Duodenal mucosa (tissue), 2 donors: ENCODE measurements around the gene KIF25.

Source experiments
- H3K27ac ChIP-seq: one replicate; pipeline ENCODE4 v1.7.0; 2013; ENCODE audit warnings: low read depth, low read length
- H3K27me3 ChIP-seq, 2 donors: one replicate each; pipeline ENCODE4 v1.7.0; 2013; ENCODE audit warnings: low read length in 2 of 2, control low read depth in 1 of 2; ENCODE audit not compliant: insufficient read depth in 2 of 2, control insufficient read depth in 1 of 2
- H3K36me3 ChIP-seq, 2 donors: one replicate each; pipeline ENCODE4 v1.7.0; 2013; ENCODE audit warnings: low read length in 2 of 2, control low read depth in 1 of 2; ENCODE audit not compliant: insufficient read depth in 2 of 2, control insufficient read depth in 1 of 2
- H3K4me1 ChIP-seq, 2 donors: one replicate each; pipeline ENCODE4 v1.7.0; 2013; ENCODE audit warnings: low read length in 2 of 2, control low read depth in 1 of 2; ENCODE audit not compliant: insufficient read depth in 2 of 2, control insufficient read depth in 1 of 2
- H3K4me3 ChIP-seq, 2 donors: one replicate each; pipeline ENCODE4 v1.7.0; 2013; ENCODE audit warnings: low read length in 2 of 2, low read depth in 1 of 2
- H3K9ac ChIP-seq, 2 donors: one replicate each; pipeline ENCODE4 v1.7.0; 2013; ENCODE audit warnings: low read length in 2 of 2, low read depth in 1 of 2
- H3K9me3 ChIP-seq, 2 donors: one replicate each; pipeline ENCODE4 v1.7.0; 2013; ENCODE audit warnings: low read length in 2 of 2, control low read depth in 1 of 2; ENCODE audit not compliant: control insufficient read depth in 1 of 2

KIF25 gene

DNA sequence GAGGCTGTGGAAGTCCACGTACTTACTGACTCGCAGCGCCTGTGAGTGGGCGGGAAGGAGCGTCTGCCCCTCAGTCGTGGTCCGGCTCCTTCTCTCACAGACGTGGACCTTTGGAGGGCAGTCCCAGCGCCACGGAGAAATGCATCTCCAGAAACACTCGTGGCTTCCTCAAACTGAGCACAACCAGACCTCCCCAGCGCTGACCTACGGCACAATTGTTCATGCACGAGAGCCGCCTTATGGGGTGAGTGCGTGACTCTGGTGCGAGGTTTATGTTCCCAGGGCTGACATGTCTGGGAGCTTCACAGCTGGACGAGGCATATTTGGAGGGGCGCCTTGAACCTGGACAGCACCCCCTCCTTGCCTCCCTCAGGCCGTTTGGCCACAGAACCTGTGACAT is 51.8 kb downstream of the KIF25 start:
- Histone ChIP-seq H3K36me3 (no peaks in the 10 kb centered on the region), H3K9me3 (no peaks in the 10 kb centered on the region), H3K27me3 (no peaks in the 10 kb centered on the region), H3K4me1 (no peaks in the 10 kb centered on the region), H3K4me3 (no peak overlapping the region), H3K9ac (no peak overlapping the region), H3K27ac (no peak overlapping the region)

DNA sequence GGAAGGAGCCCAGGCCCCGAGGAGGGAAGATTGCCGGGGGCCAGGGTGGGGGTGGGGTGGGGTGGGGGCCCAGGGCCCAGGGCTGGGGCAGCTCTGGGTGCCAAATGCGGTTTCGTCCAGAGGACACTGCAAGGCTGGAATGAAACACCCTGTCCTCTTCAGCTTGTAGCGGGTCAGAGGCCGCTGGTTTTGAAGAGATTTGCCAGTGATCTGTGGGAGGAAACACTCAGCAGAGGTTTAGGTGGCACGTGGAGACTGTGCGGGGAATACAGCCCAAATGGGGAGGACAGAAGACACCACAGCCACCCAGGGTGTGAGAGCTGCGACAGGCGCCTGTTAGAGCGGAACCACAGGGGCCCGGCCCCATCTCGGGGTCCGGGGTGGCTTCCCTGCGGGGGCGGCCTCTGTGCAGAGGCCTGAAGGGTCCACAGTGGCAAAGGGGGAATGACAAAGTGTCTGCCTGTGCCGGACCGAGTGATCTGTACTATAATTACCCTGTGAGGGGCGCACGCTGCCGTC is 52.3 kb downstream of the KIF25 start:
- Histone ChIP-seq H3K27ac (no peak overlapping the region), H3K27me3 (no peaks in the 10 kb centered on the region), H3K4me3 (no peak overlapping the region), H3K4me1 (no peaks in the 10 kb centered on the region), H3K9me3 (no peaks in the 10 kb centered on the region), H3K9ac (no peak overlapping the region), H3K36me3 (no peaks in the 10 kb centered on the region)

DNA sequence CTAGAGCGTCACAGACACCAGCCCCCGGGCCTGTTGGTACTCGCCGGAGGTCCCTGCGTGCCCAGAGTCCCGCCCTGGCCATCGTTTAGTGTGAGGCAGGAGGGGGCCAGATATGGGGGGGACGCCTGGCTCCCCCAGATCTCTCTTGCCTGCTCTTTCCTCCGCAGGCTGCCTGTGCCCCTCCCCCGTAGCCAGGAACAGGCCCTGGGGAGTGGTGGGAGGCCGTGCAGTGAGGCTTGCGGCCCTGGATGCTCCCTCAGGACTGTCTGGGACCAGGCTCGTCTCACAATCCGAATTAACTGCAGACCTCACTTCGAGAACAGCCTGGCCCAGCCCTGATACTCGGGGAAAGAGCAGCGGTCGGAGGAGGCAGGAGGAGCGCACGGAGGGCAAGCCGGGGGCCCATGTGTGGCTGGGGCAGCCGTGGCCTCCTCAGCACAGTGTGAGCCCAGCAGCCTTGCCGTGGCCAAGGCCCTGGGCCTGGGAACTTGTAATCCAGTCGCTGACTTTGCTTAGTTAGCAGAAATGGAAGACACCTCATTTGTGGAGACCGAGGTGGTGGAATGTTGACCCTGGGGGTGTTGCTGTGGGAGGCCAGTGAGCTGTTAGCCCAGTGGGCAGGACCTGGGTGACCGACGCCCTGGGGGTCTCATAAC is 52.9 kb downstream of the KIF25 start:
- no peaks in the 10 kb centered on the region for H3K9me3 ChIP-seq
- H3K27ac ChIP-seq: no peak overlapping the region
- no peaks in the 10 kb centered on the region for H3K36me3 ChIP-seq
- H3K9ac ChIP-seq: no peak overlapping the region
- H3K4me1 ChIP-seq: no peaks in the 10 kb centered on the region
- no peaks in the 10 kb centered on the region for H3K27me3 ChIP-seq
- no peak overlapping the region for H3K4me3 ChIP-seq

DNA sequence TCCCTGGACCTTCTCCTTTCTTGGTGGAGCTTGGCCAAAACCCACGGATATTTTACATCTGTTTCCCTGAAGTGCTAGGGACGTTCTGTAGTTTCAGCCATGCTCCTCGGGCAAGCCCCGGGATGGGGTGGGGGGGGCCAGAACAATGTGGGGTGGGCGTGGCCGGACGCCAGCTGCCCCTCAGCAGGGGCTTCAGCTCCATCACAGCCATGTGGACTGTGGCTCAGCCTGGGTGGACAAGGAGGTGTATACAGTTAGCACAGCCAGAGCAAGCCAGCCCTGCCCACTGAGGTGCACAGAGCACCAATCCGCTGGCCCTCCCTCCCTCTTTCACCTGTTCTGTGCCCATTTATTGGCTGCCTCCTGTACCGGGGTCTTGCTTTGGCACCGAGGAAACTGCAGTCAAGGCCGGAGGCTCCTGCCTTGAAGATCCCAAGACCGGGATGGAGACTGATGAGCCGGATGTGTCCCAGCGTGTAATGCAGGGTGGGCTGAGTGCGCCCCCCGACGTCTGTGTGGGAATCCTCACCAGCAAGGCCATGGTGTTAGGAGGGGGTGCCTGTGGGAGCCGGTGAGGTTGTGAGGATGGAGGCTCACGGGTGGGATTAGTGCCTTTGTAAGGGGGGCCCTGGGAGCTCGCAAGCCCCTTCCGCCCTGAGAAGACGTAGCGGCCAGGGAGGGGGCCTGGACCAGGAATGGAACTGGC is 53.6 kb downstream of the KIF25 start:
- Histone ChIP-seq H3K27me3 (no peaks in the 10 kb centered on the region), H3K36me3 (no peaks in the 10 kb centered on the region), H3K4me3 (no peak overlapping the region), H3K9me3 (no peaks in the 10 kb centered on the region), H3K9ac (no peak overlapping the region), H3K4me1 (no peaks in the 10 kb centered on the region), H3K27ac (no peak overlapping the region)

DNA sequence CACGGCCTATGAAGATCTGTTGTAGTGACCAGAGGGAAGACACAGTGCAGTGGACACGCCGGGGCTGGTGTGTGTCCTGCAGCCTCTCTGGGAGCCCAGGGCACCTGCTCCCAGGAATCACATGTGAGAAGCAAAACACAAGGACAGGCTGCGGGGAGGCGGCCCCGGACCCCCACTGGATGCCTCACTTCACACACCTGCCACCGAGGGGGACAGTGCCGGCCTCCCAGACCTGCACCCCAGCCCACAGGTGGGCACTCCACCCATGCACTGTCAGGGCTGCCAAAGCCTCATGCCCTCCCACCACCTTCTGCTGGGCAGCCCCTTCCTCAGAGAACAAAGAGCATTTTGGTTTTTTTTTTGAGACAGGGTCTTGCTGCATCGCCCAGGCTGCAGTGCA is 54.2 kb downstream of the KIF25 start:
- H3K36me3 ChIP-seq: no peaks in the 10 kb centered on the region

DNA sequence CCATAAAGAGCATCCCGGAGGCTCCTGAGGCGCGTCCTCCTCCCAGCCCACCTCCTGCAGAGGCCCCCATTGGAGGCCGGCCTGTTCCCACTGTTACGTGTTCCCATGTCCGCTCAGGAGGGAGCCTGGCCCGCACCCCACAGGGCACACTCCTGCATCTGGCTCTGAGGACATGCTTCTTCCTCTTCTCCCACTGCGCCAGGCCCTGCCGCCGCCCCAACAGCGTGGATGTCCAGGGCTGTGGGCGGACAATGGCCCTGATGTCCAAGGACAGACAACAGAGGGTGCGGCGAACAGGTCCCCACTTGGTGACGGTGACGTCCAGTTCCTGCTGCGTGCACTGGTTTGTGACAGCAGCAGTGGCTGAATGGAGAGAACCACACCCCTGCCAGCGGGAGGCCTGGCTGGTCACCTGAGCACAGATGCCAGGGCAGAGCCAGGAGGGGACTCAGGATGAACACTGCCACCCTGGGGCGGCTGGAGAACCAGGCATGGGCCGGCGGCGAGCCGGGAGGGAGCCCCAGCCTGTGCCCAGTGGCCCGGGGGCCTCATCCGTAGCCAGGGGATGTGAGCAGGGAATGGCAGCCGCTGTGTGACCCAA is 54.9 kb downstream of the KIF25 start:
- Histone ChIP-seq H3K9me3 (no peaks in the 10 kb centered on the region), H3K4me1 (no peaks in the 10 kb centered on the region), H3K4me3 (no peak overlapping the region), H3K27ac (no peak overlapping the region), H3K27me3 (no peaks in the 10 kb centered on the region), H3K36me3 (no peaks in the 10 kb centered on the region), H3K9ac (no peak overlapping the region)

More for the DNA sequence above, 54.2 kb downstream of the KIF25 start:
- H3K27me3 ChIP-seq: no peaks in the 10 kb centered on the region
- no peak overlapping the region for H3K4me3 ChIP-seq
- no peaks in the 10 kb centered on the region for H3K4me1 ChIP-seq
- H3K9me3 ChIP-seq: no peaks in the 10 kb centered on the region
- H3K9ac ChIP-seq: no peak overlapping the region
- no peak overlapping the region for H3K27ac ChIP-seq

DNA sequence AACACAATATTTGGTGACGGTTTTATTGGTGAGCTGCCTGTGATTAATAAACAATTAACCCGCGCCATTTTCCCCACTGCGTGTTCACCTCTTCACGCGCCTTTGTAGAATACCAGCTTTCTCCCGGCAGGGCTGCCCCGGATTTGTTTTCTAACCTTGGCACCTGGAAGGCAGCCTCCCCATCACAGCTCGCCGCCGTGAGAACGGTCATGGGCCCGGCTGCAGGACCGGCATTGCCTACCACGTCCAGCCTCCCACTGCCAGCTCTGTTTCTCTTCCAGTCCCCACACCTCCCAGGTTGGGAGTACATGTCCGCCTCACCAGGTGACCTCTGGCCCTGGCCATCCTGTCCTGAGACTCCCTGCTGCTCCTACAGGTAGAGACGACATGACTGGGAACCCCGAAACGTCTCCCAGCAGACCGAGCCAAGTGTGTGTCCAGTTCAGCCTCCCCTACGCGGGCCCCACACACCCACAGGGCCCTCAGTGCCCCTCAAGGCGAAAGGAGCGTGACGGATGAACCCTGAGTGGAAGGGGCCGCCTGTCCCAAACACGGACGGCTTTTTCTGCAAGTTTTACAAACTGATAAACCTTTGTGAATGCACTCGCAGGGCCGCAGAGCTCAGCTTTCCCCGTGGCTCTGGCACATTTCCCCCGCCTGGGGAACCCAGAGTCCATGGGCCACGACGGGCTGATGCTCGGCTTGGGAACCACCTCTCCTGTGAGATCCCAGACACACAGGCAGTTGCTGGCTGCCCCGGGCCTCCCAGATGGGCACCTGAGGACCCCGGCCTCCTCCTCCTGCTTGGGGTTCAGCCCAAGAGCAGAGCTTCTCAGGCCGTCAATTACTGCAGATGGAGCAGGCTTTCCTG is 55.9 kb downstream of the KIF25 start:
- H3K27me3 ChIP-seq: no peaks in the 10 kb centered on the region
- no peaks in the 10 kb centered on the region for H3K36me3 ChIP-seq
- no peak overlapping the region for H3K4me3 ChIP-seq
- no peaks in the 10 kb centered on the region for H3K9me3 ChIP-seq
- H3K4me1 ChIP-seq: no peaks in the 10 kb centered on the region
- no peak overlapping the region for H3K9ac ChIP-seq
- H3K27ac ChIP-seq: no peak overlapping the region

DNA sequence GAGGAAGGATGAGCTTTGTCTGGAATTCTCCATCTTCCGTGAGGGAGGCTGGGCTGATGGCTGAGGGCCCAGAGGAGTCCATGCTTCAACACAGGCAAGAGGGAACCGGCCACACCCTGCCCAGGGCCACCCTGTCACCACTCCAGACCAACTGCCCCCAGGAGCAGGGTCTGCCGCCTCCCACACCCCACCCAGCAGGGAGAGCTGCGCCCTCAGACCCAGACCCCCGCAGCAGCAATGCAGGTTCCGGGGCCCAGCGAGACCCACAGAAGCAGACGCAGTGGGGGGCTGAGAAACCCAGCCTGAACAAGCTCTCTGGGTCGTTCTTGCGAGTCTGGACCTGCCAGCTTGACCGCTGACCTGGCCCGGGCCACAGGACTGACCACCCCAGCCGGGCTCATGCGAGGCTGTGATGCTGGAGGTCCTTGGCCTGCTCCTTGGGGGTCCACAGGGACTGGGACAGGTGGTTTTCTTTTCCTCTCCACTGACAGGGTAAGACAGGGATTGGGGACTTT is 56.5 kb downstream of the KIF25 start:
- no peak overlapping the region for H3K9ac ChIP-seq
- H3K4me1 ChIP-seq: no peaks in the 10 kb centered on the region
- no peaks in the 10 kb centered on the region for H3K36me3 ChIP-seq
- H3K4me3 ChIP-seq: no peak overlapping the region
- H3K27ac ChIP-seq: no peak overlapping the region
- H3K27me3 ChIP-seq: no peaks in the 10 kb centered on the region
- no peaks in the 10 kb centered on the region for H3K9me3 ChIP-seq

DNA sequence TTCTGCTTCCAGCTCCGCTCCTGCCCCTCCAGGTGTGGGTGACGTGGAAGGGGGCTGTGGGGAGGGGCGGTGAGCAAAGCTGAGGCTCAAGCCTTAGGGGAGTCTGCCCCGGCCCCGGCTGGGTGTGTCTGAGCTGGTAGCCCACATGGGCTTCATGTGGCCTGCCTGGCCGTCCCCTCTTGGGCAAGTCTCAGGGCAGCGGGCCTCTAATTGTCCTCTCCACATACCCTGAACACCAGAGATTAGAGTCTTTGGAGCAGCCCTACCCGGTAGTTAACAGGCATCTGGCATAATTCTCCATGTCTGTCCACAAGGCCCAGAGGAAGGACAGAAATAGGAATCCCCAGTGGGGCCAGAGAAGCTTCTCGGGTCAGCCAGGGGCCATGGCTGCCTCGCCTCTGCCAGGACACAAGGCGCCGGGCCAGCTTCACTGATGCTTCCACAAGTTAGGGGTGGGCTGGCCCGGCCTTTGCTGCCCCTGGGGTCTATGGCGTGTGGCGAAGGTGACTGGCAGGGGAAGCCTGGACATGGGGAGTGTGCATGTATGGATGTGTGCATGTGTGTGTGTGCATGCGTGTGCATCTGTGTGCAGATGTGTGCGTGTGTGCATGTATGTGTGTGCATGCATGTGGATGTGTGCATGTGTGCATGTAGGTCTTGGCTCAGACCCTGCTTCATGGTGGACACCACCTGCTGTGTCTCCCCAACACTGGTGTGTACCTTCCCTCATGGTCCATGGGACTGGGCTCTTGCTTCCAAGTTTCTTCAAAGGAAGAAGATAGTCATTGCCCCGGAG is 57.5 kb downstream of the KIF25 start:
- Histone ChIP-seq H3K9me3 (no peaks in the 10 kb centered on the region), H3K4me3 (no peak overlapping the region), H3K27me3 (no peaks in the 10 kb centered on the region), H3K4me1 (no peaks in the 10 kb centered on the region), H3K9ac (no peak overlapping the region), H3K36me3 (no peaks in the 10 kb centered on the region), H3K27ac (peak overlapping the region; percentile 32)
